ENCODE results near the gene CMTR1.

The CMTR1 gene

DNA sequence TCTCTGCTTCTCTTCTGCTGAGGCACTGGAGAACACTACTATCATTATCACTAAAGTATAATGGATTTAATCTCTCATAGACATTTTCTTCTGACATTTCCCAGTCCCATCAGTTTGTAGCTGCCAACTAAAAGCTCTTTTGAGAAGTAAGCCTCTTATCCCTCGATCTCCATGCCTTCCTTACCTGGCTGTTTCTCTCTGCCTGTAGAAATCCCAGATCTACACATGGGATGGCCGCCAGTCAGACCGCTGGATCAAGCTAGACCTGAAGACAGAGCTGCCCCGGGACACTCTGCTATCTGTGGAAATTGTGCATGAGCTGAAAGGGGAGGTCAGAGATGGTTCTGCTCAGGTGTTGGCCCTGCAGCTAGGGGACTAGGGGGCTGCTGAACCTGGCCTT, 41.3 kb downstream of the CMTR1 start:
- FAIRE-seq, result no peak

DNA sequence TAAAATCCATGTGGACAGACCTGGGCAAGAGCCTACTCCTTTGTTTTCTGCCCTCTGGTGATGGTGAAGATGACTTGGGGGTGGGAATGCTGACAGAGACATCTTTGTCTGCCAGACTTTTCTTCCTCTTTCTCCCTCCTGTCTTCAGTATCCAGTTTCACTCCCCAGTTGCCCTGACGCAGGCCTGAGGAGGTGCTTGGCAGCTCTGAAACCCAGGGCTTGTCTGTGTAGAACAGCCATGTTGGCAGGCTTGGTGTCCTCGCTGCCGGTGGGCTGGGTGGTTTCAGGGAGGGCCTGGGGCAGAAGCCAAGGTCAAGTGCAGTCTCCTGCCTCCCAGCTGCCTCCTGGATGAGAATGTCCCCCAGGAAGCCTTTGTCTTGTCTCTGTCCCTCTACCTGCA, 44.2 kb downstream of the CMTR1 start:
- DNase-seq (ENCODE audit: insufficient read length, low spot score) (no peak), FAIRE-seq (no peak)

More for the DNA sequence above, 41.3 kb downstream of the CMTR1 start:
- DNase-seq (ENCODE audit: insufficient read length, low spot score), result no peak

DNA sequence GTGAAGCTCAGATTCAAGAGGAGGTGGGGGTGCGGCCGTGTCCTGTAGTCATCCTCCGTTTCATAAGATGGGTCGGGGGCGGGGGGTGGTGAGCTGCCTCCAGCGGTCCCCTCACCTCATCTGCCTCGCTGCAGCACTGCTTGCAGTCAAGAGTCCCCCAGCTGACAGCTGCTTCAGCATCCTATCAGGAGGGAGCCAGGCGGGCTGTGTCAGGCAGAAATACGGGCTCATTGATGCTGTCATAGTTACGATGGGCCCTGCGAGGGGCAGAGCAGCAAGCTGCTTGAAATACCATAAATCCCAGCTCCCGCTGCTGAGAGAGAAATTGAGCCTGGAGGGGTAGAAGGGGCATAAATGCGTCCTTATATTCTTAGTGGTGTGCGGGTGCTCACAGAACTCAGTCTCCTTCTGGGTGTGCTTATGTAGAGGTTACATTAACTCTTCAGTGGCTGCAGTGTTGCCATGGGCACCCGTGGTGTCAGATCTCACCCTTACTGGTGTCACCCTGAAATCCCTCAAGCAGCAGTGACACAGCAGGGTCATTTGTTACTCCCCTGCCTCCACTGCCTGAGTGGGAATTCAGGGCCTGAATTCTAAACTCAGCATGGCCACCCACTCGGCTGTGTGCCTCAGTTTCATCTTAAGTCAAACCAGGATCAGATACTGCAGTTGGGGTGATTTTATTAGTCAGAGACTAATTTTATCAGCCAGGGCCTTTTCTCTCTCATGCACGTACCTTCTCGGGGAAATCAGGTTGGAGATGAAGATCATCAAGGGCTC, 44.8 kb downstream of the CMTR1 start:
- FAIRE-seq, result no peak
- no peak for DNase-seq (ENCODE audit: insufficient read length, low spot score)

DNA sequence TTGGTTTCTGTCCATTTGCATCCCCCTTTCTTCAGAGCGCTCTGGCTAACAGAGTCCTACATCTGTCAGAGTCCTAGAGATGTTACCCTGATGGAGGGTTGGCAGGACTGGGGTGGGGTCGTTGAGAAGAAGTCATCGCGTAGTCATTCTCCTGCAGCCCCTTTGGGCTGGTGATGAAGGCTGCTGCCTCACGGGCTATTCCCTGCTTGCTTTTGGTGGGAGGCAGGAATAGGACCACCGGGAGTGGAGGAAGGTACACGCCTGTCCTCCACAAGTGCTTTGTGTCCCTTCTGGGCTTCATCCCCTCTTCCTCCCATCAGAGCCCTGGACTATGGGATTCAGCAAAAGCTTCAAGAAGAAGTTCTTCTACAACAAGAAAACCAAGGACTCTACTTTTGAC, 45.8 kb downstream of the CMTR1 start:
- DNase-seq (ENCODE audit: insufficient read length, low spot score), result no peak
- no peak for FAIRE-seq

DNA sequence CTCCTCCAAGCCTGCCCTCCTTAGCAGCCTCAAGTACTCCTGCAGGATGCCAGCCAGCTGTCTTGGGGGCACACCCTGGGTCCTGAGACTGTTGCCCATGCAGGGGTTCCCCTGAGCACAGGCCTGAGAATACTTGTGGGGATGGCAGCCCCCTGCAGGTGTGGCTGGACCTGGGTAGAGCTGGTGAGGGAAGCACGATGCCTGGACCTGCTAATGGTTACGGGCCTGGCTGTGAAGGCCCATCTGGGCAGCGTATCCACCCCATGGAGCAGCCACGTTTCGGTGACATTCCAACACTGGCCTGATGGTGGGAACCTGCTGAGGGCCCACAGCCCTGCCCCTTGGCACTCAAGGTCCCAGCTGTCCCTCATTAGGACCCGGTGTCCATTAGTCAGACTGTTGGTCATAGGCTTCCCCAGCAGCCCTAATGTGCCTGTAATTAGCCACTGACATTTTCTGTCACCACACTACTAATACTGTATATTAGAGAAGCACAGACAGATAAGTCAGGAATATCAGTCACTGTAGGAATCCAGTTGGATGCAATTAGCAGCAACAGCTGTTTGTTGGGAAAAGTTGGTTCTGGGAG, 46.3 kb downstream of the CMTR1 start:
- FAIRE-seq, result no peak
- DNase-seq (ENCODE audit: insufficient read length, low spot score), result no peak

DNA sequence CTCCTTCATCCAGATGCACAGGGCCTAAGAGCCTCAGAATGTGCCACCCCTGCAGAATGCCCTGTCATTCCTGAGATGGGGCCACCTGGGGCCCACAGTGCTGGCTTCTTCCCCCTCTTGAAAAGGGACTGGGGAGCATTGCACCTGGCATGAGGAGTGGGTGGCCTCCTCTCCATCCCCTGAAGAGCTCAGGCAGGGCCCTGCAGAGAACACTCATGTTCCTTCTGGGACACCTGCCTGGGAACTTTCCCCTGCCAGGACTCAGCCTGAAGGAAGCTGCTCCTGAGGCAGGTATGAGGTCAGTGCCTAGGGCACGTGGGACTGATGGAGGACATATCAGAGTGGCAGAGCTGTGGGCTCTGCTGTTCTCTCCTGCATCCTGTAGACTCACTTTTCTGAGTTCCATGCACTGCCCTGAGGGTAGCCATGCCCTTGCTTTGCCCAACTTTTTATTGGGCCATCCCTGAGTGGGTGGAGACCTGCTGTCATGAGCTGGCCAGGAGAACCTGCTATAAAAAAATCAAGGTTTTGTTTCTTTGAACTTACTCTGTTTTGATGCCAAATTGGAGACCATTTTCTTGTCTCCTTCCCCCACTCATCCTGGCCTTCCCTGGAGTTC, 47.2 kb downstream of the CMTR1 start:
- FAIRE-seq, result no peak
- no peak for DNase-seq (ENCODE audit: insufficient read length, low spot score)

DNA sequence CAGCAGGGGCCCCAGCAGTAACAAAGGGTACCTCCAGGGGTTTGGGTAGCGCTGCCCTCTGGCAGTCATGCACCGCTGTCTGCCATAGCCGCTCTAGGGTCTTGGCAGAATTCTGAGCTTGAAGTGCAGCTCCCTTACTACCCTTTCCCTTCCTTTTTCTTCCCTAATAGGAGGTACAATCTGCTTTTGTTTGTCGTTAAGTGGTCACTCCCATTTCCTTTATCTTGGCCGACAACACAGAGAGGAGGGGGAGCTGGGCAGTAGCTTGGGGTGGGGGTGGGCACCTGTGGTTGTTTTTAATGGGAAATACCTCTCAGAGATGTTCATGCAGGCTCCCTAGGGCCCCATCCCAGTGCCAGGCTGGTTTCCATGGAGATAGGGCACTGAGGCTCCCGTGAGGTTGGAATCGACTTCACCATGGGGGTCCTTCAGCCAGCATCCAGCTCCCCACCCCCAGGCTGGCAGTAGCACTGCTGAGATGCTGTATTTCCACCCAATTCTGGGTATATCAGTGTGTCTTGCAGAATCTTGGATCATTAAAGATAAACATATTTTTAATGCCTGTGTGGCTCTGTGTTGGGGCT, 48.0 kb downstream of the CMTR1 start:
- FAIRE-seq (no peak), DNase-seq (ENCODE audit: insufficient read length, low spot score) (no peak)

DNA sequence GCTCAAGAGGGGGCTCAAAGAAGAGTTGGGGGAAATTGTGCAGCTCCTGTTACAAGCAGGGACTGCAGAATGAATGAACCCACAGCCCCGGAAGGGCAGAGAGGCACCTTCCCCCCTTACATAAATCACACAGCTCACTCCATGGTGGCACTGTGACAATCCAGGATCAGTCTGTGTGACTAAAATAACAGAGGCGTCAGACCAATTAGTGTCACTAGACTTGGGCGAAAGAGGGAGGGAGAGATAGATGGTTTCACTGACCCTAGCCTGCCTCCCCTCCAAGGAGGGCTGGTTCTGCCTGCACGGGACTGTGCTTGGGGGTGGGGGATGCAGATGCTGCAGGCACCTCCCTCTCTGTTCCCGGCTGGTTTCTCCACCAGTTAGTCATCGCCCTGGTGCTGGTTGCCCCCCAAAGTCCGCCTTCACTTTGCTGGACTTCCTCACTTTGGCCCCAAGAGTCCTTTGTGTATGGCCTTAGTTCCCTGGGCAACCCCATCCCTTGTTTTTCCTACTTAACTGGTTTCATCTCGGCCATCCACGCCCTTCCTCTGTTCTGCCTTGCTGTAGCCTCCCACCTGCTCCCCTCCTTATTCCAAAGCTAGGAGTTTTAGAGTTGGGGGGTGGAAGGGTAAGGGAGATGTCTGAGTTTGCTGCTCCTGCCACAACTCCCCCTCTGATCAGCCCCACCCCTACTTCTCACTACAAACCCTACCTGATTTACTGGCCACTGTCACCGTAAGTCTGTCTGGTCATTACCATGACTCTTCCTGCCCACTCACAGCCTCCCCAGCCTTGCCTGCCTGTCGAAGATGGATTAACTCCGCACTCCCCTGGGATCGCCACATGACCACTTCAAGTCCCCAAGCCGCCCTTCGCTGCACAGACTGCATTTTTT, 48.9 kb downstream of the CMTR1 start:
- DNase-seq (ENCODE audit: insufficient read length, low spot score) (no peak), FAIRE-seq (no peak)

DNA sequence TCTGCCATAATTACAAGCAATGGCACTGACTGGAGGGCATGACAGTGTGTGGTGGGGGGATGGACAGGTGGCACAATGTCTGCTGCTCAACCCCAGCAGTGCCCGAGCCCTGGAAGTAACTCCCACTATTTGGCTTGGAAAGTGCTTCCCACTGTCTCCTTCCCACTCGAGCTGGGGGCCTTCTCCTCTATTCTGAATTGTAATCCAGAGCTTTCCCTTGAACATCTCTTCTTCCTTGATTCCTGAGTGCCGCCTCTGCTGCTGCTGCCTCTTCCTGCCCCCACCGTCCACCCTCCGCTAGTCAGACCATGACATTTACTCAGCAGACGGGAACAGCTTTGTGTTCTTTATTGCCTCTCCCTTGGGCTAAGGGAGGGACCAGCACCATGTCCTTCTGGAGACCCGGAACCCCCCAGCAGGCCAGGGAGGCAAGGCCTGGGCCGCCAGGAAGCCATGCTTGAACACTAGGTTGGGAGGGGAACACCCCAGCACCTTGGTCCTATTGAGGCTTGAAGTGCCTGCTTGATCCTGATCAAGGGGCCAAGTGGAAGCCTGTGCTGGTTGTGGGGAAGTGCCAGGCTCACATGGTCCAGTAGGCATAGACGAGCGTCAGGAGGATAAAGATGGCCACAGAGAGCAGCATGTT, 49.7 kb downstream of the CMTR1 start:
- no peak for DNase-seq (ENCODE audit: insufficient read length, low spot score)
- FAIRE-seq, result no peak

DNA sequence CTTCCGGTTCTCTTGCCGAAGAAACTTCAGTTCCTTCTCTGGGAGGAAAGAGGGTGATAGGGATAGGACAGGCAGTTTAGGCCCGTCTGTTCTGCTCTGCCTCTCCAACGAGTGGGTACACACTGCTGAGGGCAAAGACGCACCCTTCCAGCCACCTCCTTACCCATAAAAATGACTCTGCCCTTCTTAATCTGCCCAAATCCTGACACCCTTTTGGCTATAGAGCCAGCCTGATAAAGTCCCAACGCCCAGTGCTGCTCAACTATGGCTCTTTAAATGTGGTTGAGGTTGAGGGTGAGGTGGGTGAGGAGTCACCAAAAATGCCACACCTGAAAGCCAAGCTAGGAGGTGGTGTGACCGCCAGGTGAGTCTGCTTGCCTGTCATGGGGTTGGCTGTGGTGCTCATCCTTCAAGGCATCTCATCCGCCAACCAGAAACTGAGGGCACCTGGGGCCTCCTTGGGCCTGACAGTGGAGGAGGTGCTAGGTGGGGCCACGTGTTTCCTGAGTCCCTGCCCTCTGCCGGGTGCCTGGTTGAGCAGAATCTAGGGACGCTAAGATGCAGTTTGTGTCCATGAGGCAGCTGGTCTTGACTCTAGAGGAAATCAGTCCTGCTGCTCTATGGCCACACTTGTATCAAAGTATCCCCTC, 50.4 kb downstream of the CMTR1 start:
- DNase-seq (ENCODE audit: insufficient read length, low spot score), result no peak
- no peak for FAIRE-seq

DNA sequence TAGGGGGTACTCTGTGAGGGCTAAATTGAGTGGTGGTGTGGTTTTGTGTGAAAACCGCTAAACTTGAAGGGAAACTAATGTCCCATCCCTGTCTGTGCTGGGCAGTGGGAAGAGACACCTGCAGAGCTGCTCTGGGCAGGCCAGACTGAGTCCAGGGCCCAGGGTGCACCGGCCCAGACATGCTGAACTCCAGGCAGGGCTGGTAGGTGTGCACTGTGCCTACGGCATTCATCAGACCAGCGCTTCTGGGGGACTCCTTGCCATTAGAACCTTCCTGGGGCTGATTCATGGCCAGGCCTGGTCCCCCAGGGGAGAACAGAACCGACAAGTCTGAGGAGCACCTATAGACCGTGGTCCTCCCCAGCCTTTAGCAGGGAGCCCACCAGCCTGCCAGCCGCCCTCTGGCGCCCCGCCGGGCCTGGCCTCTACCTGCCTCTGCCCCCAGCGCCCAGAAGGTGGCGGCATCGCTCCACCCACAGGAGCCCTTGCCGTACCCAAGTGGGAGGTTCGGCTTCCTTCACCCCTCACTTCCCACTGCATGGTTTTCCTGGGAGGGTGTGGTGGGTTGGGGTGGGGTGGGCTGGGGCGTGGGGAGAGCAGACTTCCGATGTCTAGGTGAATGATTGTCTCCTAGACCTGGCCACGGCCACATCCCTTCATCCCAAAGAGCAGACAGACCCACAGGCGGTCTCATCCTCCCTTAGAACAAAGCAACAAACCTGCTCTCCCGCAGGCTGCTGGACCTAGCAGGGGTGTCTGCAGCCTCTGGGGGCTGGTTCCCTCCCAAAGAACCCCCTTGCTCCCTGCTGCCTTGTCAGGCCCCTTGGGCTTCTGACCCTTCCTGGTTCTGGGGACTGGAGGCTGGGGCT, 51.1 kb downstream of the CMTR1 start:
- peak; percentile 44 for FAIRE-seq
- DNase-seq (ENCODE audit: insufficient read length, low spot score), result peak; percentile 73

DNA sequence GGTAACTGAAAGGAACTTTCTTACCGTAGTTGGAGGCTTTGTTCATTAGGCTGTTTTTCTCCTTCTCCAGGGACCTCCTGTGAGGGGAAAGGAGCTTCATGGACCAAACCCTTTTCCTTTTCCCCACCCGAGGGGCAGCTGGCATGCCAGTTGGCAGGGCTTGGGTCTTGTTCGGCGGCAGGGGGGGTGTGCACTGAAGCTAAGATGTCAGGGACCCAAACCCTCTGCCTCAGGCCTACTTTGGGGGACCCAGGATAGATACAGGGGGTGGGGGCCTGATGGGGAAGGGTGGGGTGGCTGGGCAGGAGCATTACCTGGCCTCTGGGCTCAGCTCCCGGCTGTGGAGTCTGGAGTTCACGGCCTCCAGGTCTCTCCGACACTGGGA, 51.8 kb downstream of the CMTR1 start:
- FAIRE-seq (no peak), DNase-seq (ENCODE audit: insufficient read length, low spot score) (no peak)

DNA sequence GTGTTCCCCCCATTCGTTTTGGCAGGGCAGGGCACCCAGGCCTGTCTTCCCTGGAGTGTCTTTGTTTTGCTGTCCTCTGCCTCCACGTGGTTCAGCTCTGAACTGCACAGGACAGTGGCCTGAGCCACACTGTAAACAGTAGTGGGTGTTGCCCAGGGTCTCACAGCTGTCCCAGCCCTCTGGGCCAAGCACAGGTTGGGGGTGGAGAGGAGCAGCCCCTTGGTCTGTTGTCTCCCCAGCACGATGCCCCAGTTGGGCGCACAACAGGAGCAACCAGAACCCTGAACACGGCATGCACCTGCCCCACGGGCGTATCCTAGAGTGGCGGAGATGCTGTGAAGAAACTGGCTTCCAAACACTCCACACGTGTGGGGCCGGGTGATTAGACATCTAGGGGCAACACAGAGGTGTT, 52.3 kb downstream of the CMTR1 start:
- FAIRE-seq (no peak), DNase-seq (ENCODE audit: insufficient read length, low spot score) (no peak)

DNA sequence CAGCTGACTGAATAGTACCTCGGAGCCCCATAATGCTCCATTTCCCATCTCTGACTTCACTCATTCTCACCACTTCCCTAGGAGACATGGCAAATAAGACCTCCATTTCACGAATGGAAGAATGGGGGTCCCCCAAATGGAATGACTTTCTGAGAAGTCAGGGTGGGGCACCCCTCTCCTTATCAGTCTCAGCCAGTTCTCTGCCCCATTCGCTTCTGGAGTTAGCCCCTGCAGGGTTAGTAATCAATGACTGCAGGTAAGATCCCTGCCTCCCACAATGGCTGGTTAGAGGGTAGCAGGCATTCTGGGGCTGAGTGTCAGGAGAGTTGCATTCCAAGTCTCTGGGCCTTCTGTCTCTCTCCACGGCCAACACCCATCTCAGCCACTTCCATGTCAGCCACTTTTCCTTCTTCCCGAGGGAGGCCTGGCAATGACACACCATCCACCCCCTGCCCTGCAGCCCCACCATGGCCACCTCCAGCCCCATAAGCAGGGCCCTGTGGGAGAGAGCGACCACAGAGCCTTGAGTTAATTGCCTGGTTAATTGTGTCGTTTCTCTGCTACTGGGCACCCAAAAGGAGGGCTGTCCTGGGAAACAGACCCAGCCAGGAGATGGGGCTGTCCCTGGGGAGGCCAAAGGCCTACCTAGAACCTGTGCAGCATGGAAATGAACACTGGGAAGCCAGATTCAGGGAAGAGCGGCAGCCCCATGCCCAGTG, 53.3 kb downstream of the CMTR1 start:
- DNase-seq (ENCODE audit: insufficient read length, low spot score) (no peak), FAIRE-seq (no peak)

DNA sequence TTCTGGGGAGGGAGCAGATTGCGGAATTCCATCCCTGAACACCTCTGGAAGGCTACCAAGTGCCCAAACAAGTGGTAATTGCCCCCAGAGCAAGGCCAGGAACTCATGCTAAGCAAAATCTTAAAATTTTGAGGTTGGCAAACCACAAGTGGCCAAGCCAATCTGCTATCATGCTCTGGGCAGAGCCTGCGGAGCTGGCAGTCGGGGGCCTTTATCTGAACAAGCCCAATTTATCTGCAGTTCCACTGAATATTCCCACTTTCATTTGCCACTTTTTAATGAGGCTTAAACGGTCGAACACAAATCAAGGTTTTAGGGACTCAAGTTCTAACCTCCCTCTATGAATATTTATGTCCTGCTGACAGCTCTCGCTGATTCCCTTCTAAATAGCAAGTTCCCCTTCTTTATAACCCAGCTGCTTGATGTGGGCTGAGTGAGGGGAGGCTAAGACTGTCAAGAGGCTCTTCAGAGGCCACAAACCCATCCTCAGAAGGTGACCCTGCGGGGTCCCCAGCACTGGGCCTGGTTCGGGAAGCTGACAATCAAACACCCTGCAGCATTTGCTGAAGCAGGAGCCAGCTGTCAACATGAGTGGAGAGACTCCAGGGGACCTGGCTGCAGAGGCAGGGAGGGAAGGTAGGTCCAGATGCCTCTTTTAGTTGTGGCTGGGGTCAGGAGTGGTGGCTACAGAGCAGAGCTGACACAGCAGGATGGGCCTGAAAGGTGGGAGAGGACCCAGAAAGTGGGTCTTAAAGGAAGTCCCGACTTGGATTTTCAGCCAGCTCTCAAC, 54.8 kb downstream of the CMTR1 start:
- peak; percentile 28 for FAIRE-seq
- no peak for DNase-seq (ENCODE audit: insufficient read length, low spot score)

DNA sequence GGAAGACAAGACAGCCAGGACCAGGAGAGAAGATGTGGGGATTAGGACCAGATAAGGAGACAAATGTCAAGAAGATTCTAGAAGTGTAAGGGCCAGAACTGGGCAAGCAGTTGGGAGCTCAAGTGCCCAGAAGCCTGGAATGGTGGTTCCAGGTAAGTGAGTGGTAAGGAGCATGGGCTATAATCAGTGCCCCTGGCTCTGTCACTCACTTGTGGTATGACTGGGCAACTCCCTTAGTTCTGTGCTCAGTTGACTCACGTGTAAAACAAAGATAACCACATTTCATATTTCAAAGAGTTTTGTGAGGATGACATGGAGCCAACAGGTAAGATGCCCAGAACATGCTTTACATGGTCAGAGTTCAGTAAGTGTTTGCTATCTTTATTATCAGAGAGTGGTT, 55.5 kb downstream of the CMTR1 start:
- DNase-seq (ENCODE audit: insufficient read length, low spot score) (no peak), FAIRE-seq (no peak)

DNA sequence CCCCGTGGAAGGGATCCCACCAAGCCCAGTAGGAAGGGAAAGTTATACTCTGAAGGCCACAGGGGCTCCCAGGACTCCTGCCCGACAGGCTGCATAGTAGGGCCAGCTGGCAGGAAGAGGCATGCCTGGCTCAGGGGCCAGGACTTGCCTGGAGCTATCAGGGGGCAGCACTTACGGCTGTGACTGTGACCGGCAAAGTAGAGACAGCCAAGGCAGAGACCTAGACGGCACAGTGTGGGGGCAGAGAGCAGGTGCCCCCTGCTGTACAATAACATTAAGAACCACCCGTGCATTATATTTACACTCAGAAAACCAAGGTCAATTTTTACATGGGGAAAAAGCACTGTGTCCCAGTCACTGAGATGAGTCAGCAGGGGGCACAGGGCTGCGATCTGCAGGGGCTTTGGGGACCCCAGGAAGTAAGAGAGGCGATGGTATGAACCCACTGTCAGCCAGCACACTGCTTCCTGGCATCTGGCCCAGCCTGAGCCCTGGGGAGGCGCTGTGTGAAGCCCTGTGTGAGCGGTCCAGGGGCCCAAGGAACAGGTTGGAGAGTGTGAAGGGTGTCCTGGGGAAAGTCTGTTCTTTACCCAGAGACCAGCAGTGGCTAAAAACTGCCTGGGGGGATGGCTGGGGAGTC, 56.8 kb downstream of the CMTR1 start:
- peak; percentile 36 for DNase-seq (ENCODE audit: insufficient read length, low spot score)
- FAIRE-seq, result peak; percentile 74

All from HTR-8/SVneo (cell line).